Endothelial cell of umbilical vein (primary cell): Measurements from ENCODE around the gene FLNB. TPM values are rescaled to one million over a fixed set of nuclear protein-coding genes. Genes with fewer than 3 reads are reported as not detected.

ENCODE experiments used
- BruUV-seq: library from RNA; stranded (reverse); fragments of 400-500 nt; replicated peaks from 2 replicates; lab custom pipeline; 2021; lab: Mats Ljungman, UMichigan
- CTCF ChIA-PET: fragments of 300-600, 350-600 bp; sonication (Branson Sonifier 250); formaldehyde crosslinking; loops from one replicate; lab custom pipeline; 2021; ENCODE audit warnings: antibody characterized with exemption, inconsistent platforms; lab: Charles Lee
- POLR2A ChIA-PET: fragments of 300-600, 350-600 bp; sonication (Branson Sonifier 250); formaldehyde crosslinking; loops from one replicate; lab custom pipeline; 2021; ENCODE audit warnings: antibody characterized with exemption, inconsistent platforms; lab: Charles Lee
- DNase-seq: peaks from one replicate; pipeline ENCODE4 v3.0.0-alpha.2; 2011; ENCODE audit warnings: low read depth, low spot score
- FAIRE-seq: peaks from 2 replicates; lab custom pipeline; 2011; peaks lifted over from hg19 to GRCh38; lab: Jason Lieb, UNC
- H2AFZ ChIP-seq: 2 replicates; pipeline ENCODE4 v1.6.0; 2012; ENCODE audit warnings: low read depth, low read length, control low read depth, inconsistent platforms
- H3K27ac ChIP-seq: 2 replicates; pipeline ENCODE4 v1.5.1; 2011; ENCODE audit warnings: low read depth, mild to moderate bottlenecking, control low read depth, low read length, moderate library complexity; ENCODE audit not compliant: insufficient read depth
- H3K27me3 ChIP-seq, 2 experiments: 2 replicates each; pipeline versions ENCODE4 v1.6.0 to v1.6.1; 2011; ENCODE audit warnings: low read length in 2 of 2, mixed read lengths in 1 of 2; ENCODE audit not compliant: control insufficient read depth in 2 of 2, insufficient read depth in 2 of 2
- H3K36me3 ChIP-seq, 2 experiments: 2 replicates in 1 of 2; 3 replicates in 1 of 2; pipeline ENCODE4 v1.5.1; 2011; ENCODE audit warnings: low read length in 2 of 2, mild to moderate bottlenecking in 1 of 2, moderate library complexity in 1 of 2; ENCODE audit not compliant: control insufficient read depth in 2 of 2, insufficient read depth in 2 of 2; ENCODE audit errors: extremely low read depth in 1 of 2
- H3K4me1 ChIP-seq: 3 replicates; pipeline ENCODE4 v1.5.1; 2011; ENCODE audit warnings: mild to moderate bottlenecking, low read length; ENCODE audit not compliant: control insufficient read depth, insufficient read depth; ENCODE audit errors: extremely low read depth
- H3K4me2 ChIP-seq: 2 replicates; pipeline ENCODE4 v1.6.1; 2011; ENCODE audit warnings: low read length, control low read depth, mixed read lengths; ENCODE audit not compliant: insufficient read depth
- H3K4me3 ChIP-seq, 3 experiments: fragments of 200-600 bp in 1 of 3; sonication (generic), shearing (Covaris generic) in 1 of 3; replicated peaks in 1 of 3; 2 replicates each; pipeline ENCODE4 v1.5.1; 2011 to 2016; ENCODE audit warnings: control low read depth in 3 of 3, low read length in 3 of 3, mild to moderate bottlenecking in 2 of 3, inconsistent platforms in 1 of 3, low read depth in 1 of 3, moderate library complexity in 1 of 3; ENCODE audit not compliant: insufficient read depth in 1 of 3
- H3K79me2 ChIP-seq: 2 replicates; pipeline ENCODE4 v1.6.0; 2012; ENCODE audit warnings: low read length, inconsistent platforms; ENCODE audit not compliant: control insufficient read depth, insufficient read depth
- H3K9ac ChIP-seq: replicated peaks from 2 replicates; pipeline ENCODE3; 2011; ENCODE audit warnings: low read length, control low read depth; ENCODE audit not compliant: insufficient read depth; ENCODE audit errors: extremely low read depth
- H3K9me1 ChIP-seq: replicated peaks from 3 replicates; pipeline ENCODE4 v1.6.0; 2011; ENCODE audit warnings: mild to moderate bottlenecking, low read length; ENCODE audit not compliant: control insufficient read depth, insufficient read depth; ENCODE audit errors: extremely low read depth
- H3K9me3 ChIP-seq: replicated peaks from 2 replicates; pipeline ENCODE4 v1.5.1; 2012; ENCODE audit warnings: low read length, inconsistent platforms; ENCODE audit not compliant: control insufficient read depth, insufficient read depth
- H4K20me1 ChIP-seq: replicated peaks from 2 replicates; pipeline ENCODE3; 2011; ENCODE audit warnings: mild to moderate bottlenecking, low read length; ENCODE audit not compliant: control insufficient read depth, insufficient read depth; ENCODE audit errors: extremely low read depth
- EZH2 ChIP-seq: IDR thresholded peaks from 2 replicates; pipeline ENCODE4 v1.6.1; 2012; ENCODE audit warnings: borderline replicate concordance, low read depth, mild to moderate bottlenecking, moderate library complexity, low read length, inconsistent platforms; ENCODE audit not compliant: severe bottlenecking
- FOS ChIP-seq: IDR thresholded peaks from 2 replicates; pipeline ENCODE4 v1.6.1; 2011; ENCODE audit warnings: mild to moderate bottlenecking, low read length, moderate library complexity, borderline replicate concordance; ENCODE audit not compliant: insufficient read depth
- JUN ChIP-seq: IDR thresholded peaks from 2 replicates; pipeline ENCODE4 v1.6.1; 2011; ENCODE audit warnings: borderline replicate concordance, low read depth; ENCODE audit not compliant: insufficient read length, insufficient read depth
- MYC ChIP-seq: IDR thresholded peaks from one replicate; pipeline ENCODE4 v1.6.1; 2011; ENCODE audit warnings: mild to moderate bottlenecking, low read depth, low read length
- POLR2A ChIP-seq: IDR thresholded peaks from 2 replicates; pipeline ENCODE4 v1.6.1; 2012; ENCODE audit warnings: low read depth, mild to moderate bottlenecking, control low read depth, low read length
- dilution Hi-C: fragments of 300-500 bp; cut with MboI; formaldehyde crosslinking; loops from one replicate; pipeline ENCODE4 v1.15.0; 2019; ENCODE audit warnings: low sequenced_read_pairs; ENCODE audit not compliant: extremely low pct_ligation_motif_present
- intact Hi-C: fragments of 100-400 bp; cut with micrococcal nuclease; formaldehyde crosslinking; loops from one replicate; pipeline ENCODE4 v1.10.0; 2022
- polyA plus RNA-seq, 4 experiments: library from polyadenylated mRNA; depleted of rRNA in 3 of 4; stranded (reverse) in 3 of 4; unstranded in 1 of 4; fragments of >200 nt; gene quantifications; 2 replicates each; pipeline versions ENCODE4 v1.2.1 to v1.2.3, GENCODE V29; 2011 to 2012; ENCODE audit warnings: missing spikeins in 1 of 4
- total RNA-seq: library from RNA; stranded (reverse); gene quantifications from 2 replicates; pipeline ENCODE4 v1.2.3, GENCODE V29; 2021
- TF ChIP-seq, protein P1 (sequence below), 2 donors: IDR thresholded peaks; 1 replicate in 1 of 2; 2 replicates in 1 of 2; pipeline ENCODE4 v1.5.1; 2011; ENCODE audit warnings: low read length in 2 of 2, mild to moderate bottlenecking in 2 of 2, moderate library complexity in 2 of 2, control low read depth in 1 of 2, inconsistent platforms in 1 of 2, low read depth in 1 of 2; ENCODE audit not compliant: insufficient read depth in 1 of 2; ENCODE audit errors: extremely low read depth in 1 of 2

FLNB gene
- total and polyA plus RNA-seq, 2 donors (not counting 3 experiments of a cell fraction or from before 2014, with no cell fraction given), result 479 to 670 TPM

DNA sequence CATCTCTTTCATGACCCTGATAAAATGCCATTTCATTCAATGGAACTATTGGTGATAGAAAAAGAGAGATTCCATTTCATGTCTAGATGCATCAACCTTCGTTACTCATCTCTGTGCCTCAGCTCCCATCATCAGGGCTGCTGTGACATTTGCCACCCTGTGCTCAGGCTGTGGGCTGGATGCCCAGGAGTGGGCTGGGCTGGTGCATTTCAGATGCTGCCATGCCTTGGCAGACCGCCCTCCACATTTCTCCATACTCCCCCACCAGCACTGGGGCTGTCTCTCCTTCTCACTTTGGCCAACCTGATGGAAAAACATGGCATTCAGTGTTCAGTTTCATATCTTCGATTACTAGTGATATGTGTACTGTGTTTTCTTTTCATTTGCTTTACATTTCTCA is 143.4 kb downstream of the FLNB start:
- peaks cover 74 to 85% of the 10 kb centered on the region in 2 experiments for H3K36me3 ChIP-seq
- H2AFZ ChIP-seq, result no peak overlapping the region
- no TSS peak for BruUV-seq
- intact Hi-C loops, result no loop called here
- no peak overlapping the region for H3K4me2 ChIP-seq
- dilution Hi-C loops, result loop anchor here (10.0 kb wide), 1 partner anchor 57 kb away; no protein-coding TSS in a partner anchor
- no peak overlapping the region for H3K9ac ChIP-seq
- no peaks in the 10 kb centered on the region for H3K4me1 ChIP-seq
- DNase-seq (no peak), FAIRE-seq (no peak)
- no peaks in the 10 kb centered on the region for H4K20me1 ChIP-seq
- H3K9me3 ChIP-seq, result no peaks in the 10 kb centered on the region
- no peaks in the 10 kb centered on the region for H3K79me2 ChIP-seq
- no peak overlapping the region for H3K4me3 ChIP-seq
- ChIA-PET POLR2A (no interaction called here), CTCF (interaction anchor here (1.5 kb wide), 1 partner anchor 144 kb away, joined by 4 read pairs; no protein-coding TSS in a partner anchor)
- H3K9me1 ChIP-seq, result no peaks in the 10 kb centered on the region
- H3K27ac ChIP-seq, result no peak overlapping the region
- TF ChIP-seq EZH2 (no peak), JUN (no peak), MYC (no peak), FOS (no peak), POLR2A (peak; percentile 13)
- TF ChIP-seq, protein P1, sequence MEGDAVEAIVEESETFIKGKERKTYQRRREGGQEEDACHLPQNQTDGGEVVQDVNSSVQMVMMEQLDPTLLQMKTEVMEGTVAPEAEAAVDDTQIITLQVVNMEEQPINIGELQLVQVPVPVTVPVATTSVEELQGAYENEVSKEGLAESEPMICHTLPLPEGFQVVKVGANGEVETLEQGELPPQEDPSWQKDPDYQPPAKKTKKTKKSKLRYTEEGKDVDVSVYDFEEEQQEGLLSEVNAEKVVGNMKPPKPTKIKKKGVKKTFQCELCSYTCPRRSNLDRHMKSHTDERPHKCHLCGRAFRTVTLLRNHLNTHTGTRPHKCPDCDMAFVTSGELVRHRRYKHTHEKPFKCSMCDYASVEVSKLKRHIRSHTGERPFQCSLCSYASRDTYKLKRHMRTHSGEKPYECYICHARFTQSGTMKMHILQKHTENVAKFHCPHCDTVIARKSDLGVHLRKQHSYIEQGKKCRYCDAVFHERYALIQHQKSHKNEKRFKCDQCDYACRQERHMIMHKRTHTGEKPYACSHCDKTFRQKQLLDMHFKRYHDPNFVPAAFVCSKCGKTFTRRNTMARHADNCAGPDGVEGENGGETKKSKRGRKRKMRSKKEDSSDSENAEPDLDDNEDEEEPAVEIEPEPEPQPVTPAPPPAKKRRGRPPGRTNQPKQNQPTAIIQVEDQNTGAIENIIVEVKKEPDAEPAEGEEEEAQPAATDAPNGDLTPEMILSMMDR (IDR thresholded peaks at IDR 0.05; ENCODE audit: extremely low read depth in 1 of 2, insufficient read depth in 1 of 2, low read depth in 1 of 2, low read length in 2 of 2), result no peak
- H3K27me3 ChIP-seq, result no peaks in the 10 kb centered on the region
